Erythroblast (primary cell): ENCODE data around the gene PDZRN4.

Source experiments
- GATA1 ChIP-seq: IDR thresholded peaks from 2 replicates; pipeline ENCODE4 v1.6.1; 2011; ENCODE audit warnings: low read depth, mild to moderate bottlenecking, control low read depth, low read length, moderate library complexity
- POLR2A ChIP-seq: IDR thresholded peaks from 2 replicates; pipeline ENCODE4 v1.6.1; 2011; ENCODE audit warnings: mild to moderate bottlenecking, low read length

- TF ChIP-seq POLR2A = no peak
- no peak for TF ChIP-seq GATA1
Measured at GRCh38 chr12:41459111-41459905, 271.2 kb downstream of the PDZRN4 start.
